GM10847 (cell line): ENCODE measurements around the gene PPP1CB.

ENCODE experiments used
- POLR2A ChIP-seq: IDR thresholded peaks from 2 replicates; pipeline ENCODE4 v1.6.1; 2011; ENCODE audit not compliant: insufficient read length; ENCODE audit errors: extremely low read depth

PPP1CB gene

DNA sequence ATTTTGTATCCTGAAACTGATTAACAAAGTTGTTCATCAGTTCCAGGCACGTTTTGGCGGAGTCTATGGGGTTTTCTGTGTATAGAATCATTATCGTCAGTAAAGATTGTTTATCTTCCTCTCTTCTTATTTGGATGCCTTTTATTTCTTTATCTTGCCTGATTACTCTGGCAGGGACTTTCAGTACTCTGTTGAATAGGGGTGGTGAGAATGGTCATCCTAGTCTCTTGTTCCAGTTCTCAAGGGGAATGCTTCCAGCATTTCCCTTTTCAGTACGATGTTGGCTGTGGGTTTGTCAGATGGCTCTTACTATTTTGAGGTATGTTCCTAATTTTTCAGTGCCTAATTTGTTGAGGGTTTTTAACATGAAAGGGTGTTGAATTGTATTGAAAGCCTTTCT, 45.0 kb downstream of the PPP1CB start:
- TF ChIP-seq POLR2A = no peak

GRCh38 chr2:28801726-28802125, 50.1 kb downstream of the PPP1CB start:
- TF ChIP-seq POLR2A = no peak

- TF ChIP-seq POLR2A = no peak
Observed at GRCh38 chr2:28802975-28803429, 51.4 kb downstream of the PPP1CB start.

- no peak for TF ChIP-seq POLR2A
Observed at GRCh38 chr2:28809927-28810326, 58.3 kb downstream of the PPP1CB start.

GRCh38 chr2:28810384-28811285, 59.0 kb downstream of the PPP1CB start, which contains the start of gene SPDYA:
Gene SPDYA (plus strand): TSS chr2:28810834. CDS start chr2:28816015, 5,181 bp downstream.
- TF ChIP-seq POLR2A = no peak

DNA sequence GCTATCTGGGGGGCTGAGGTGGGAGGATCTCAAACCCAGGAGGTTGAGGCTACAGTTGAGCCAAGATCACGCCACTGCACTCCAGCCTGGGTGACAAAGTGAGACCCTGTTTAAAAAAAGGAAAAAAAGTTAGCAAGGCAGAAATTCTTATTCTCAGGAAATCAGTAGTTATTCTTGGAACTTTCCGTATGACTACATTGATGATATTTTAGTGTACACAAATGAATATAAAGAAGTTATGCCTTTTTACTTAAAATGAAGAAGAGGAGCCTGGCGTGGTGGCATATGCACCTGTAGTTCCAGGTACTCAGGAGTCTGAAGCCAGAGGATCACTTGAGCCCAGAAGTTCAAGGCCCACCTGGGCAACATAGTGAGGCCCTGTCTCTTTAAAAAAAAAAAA, 66.4 kb downstream of the PPP1CB start:
- TF ChIP-seq POLR2A = no peak

DNA sequence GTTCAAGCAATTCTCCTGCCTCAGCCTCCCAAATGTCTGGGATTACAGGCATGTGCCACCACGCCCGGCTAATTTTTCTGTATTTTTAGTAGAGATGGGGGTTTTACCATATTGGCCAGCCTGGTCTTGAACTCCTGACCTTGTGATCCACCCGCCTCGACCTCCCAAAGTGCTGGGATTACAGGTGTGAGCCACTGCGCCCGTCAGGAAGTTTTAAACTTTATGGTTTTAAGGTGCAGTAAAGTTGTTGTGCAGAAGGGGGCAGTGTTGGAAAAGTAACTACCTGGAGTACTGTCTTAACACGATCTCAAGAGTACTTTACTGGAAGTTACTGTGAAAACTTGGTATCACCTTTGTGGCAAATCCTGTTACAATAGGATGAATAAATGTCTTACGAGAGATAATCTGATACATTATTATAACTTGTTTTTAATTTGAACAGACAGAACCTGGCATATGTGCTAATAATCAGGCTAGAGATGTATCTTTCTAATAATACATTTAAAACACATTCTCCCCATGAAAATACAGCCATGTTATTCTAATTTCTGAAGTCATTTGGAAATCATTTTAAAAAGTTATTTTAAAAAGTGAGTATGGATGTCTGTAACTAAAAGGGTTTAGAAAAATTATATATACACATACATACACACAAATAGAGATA, 69.8 kb downstream of the PPP1CB start:
- TF ChIP-seq POLR2A = no peak

- no peak for TF ChIP-seq POLR2A
Observed at GRCh38 chr2:28822036-28822435, 70.4 kb downstream of the PPP1CB start.

- no peak for TF ChIP-seq POLR2A
Observed at GRCh38 chr2:28824207-28824606, 72.6 kb downstream of the PPP1CB start.

GRCh38 chr2:28824870-28825269, 73.2 kb downstream of the PPP1CB start:
- no peak for TF ChIP-seq POLR2A

DNA sequence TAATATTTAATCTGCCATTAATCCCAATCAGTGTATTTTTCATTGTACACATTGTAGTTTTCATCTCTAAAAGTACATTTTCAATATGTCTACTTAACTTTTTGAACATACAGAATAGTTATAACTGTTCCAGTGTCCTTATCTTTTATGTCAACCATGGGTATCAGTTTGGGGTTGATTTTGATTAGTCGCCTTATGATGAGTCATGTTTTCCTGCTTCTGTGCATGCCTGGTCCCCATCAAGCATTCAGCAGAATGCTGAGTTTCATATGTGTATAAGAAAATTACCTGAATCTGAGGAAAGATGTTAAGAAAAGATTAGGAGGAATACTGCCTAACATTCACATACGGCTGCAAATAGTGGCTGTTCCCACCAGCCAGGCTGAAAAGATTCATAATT, 76.8 kb downstream of the PPP1CB start:
- TF ChIP-seq POLR2A = no peak

GRCh38 chr2:28833740-28834470, 82.3 kb downstream of the PPP1CB start:
- no peak for TF ChIP-seq POLR2A

DNA sequence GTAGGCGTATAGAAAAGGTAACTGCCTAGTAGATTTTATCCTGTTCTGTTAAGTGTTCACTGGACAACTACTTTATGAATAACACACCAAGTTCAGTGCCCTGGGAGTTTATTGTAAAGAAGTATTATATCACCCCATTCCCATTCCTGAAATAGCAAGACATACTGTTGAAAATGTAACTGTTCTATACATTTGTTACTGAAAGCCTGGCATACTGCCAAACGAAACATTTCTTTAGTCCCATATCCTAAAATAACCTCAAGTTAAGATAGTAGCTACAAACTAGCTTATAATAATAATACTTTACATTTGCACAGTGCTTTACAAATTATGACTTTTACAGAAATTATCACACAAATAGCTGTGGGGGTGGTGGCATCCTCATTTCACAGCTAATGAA, 84.2 kb downstream of the PPP1CB start:
- TF ChIP-seq POLR2A = no peak

DNA sequence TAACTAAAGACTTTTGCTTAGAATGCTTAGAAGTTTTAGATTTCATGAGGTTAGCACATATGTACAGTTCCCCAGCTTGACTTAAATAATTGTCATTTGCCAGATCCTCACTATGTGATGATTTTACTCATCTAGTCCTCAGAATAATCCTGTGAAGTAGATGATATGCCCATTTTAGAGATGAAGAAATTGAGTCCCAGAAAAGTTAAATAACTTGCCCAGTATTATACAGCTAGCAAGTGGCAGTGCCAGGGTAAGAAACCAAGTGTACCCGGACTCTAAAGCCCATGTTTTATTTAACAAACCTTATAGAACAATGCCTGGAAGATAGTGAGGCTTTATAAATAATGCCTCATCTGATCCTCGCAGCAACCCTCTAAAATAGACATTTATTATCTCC, 87.3 kb downstream of the PPP1CB start:
- no peak for TF ChIP-seq POLR2A

GRCh38 chr2:28842042-28842441, 90.4 kb downstream of the PPP1CB start:
- no peak for TF ChIP-seq POLR2A
